ENCODE measurements around the gene CAPNS1. TPM values are rescaled to one million over a fixed set of nuclear protein-coding genes. Genes with fewer than 3 reads are reported as not detected.

The CAPNS1 gene
- total and polyA plus RNA-seq, 2 of the 13 experiments (the other 11 are each of a cell fraction or from before 2014, with no cell fraction given): 322 to 526 TPM

- TF ChIP-seq ZNF205 (CRISPR knock-in tag; IDR thresholded peaks at IDR 0.05): peak; percentile 72
- no peak for TF ChIP-seq ZBTB7B (CRISPR knock-in tag; IDR thresholded peaks at IDR 0.05)
- no peak; the same call in 1 of the 2 replicates for TF ChIP-seq ZNF670 (CRISPR knock-in tag; IDR thresholded peaks at IDR 0.05; ENCODE audit: borderline replicate concordance)
- TF ChIP-seq, protein P1, sequence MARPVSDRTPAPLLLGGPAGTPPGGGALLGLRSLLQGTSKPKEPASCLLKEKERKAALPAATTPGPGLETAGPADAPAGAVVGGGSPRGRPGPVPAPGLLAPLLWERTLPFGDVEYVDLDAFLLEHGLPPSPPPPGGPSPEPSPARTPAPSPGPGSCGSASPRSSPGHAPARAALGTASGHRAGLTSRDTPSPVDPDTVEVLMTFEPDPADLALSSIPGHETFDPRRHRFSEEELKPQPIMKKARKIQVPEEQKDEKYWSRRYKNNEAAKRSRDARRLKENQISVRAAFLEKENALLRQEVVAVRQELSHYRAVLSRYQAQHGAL (CRISPR knock-in tag; IDR thresholded peaks at IDR 0.05; ENCODE audit: not compliant biosample characterization): peak; percentile 77
- peak; percentile 93 for TF ChIP-seq GATAD1 (CRISPR knock-in tag; IDR thresholded peaks at IDR 0.05)
- TF ChIP-seq ZNF180 (CRISPR knock-in tag; IDR thresholded peaks at IDR 0.05; ENCODE audit: borderline replicate concordance, low read depth): no peak
- peak; percentile 59 for TF ChIP-seq TP53 (CRISPR knock-in tag; conservative IDR thresholded peaks at IDR 0.05)
- TF ChIP-seq ZBTB25 (CRISPR knock-in tag; IDR thresholded peaks at IDR 0.05): peak; percentile 87
- TF ChIP-seq ZNF275 (CRISPR knock-in tag; IDR thresholded peaks at IDR 0.05; ENCODE audit: borderline replicate concordance): peak; percentile 68; the same call in 1 of the 2 replicates
- TF ChIP-seq ZNF24 (IDR thresholded peaks at IDR 0.05): no peak
- TF ChIP-seq, protein P2, sequence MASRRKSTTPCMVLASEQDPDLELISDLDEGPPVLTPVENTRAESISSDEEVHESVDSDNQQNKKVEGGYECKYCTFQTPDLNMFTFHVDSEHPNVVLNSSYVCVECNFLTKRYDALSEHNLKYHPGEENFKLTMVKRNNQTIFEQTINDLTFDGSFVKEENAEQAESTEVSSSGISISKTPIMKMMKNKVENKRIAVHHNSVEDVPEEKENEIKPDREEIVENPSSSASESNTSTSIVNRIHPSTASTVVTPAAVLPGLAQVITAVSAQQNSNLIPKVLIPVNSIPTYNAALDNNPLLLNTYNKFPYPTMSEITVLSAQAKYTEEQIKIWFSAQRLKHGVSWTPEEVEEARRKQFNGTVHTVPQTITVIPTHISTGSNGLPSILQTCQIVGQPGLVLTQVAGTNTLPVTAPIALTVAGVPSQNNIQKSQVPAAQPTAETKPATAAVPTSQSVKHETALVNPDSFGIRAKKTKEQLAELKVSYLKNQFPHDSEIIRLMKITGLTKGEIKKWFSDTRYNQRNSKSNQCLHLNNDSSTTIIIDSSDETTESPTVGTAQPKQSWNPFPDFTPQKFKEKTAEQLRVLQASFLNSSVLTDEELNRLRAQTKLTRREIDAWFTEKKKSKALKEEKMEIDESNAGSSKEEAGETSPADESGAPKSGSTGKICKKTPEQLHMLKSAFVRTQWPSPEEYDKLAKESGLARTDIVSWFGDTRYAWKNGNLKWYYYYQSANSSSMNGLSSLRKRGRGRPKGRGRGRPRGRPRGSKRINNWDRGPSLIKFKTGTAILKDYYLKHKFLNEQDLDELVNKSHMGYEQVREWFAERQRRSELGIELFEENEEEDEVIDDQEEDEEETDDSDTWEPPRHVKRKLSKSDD (CRISPR knock-in tag; IDR thresholded peaks at IDR 0.05; ENCODE audit: low read depth): peak; percentile 54
- TF ChIP-seq ZNF777 (CRISPR knock-in tag; IDR thresholded peaks at IDR 0.05): peak; percentile 92
- TF ChIP-seq NFIB (CRISPR knock-in tag; IDR thresholded peaks at IDR 0.05; ENCODE audit: borderline replicate concordance): no peak
- TF ChIP-seq, protein P3, sequence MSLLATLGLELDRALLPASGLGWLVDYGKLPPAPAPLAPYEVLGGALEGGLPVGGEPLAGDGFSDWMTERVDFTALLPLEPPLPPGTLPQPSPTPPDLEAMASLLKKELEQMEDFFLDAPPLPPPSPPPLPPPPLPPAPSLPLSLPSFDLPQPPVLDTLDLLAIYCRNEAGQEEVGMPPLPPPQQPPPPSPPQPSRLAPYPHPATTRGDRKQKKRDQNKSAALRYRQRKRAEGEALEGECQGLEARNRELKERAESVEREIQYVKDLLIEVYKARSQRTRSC (CRISPR knock-in tag; IDR thresholded peaks at IDR 0.05; ENCODE audit: low read depth): 0 out of 2 replicates have a peak, but pooled peaks have one; percentile 69
- peak; percentile 99 for TF ChIP-seq YEATS4 (CRISPR knock-in tag; IDR thresholded peaks at IDR 0.05; ENCODE audit: borderline replicate concordance)
- peak; percentile 63 for TF ChIP-seq ZNF619 (CRISPR knock-in tag; IDR thresholded peaks at IDR 0.05)
- peak; percentile 95; the same call in 1 of the 2 replicates for TF ChIP-seq NFKB2 (CRISPR knock-in tag; IDR thresholded peaks at IDR 0.05; ENCODE audit: borderline replicate concordance)
- TF ChIP-seq MXI1 (IDR thresholded peaks at IDR 0.05; ENCODE audit: borderline replicate concordance, low read depth, low read length): peak; percentile 92
- TF ChIP-seq, protein P4, sequence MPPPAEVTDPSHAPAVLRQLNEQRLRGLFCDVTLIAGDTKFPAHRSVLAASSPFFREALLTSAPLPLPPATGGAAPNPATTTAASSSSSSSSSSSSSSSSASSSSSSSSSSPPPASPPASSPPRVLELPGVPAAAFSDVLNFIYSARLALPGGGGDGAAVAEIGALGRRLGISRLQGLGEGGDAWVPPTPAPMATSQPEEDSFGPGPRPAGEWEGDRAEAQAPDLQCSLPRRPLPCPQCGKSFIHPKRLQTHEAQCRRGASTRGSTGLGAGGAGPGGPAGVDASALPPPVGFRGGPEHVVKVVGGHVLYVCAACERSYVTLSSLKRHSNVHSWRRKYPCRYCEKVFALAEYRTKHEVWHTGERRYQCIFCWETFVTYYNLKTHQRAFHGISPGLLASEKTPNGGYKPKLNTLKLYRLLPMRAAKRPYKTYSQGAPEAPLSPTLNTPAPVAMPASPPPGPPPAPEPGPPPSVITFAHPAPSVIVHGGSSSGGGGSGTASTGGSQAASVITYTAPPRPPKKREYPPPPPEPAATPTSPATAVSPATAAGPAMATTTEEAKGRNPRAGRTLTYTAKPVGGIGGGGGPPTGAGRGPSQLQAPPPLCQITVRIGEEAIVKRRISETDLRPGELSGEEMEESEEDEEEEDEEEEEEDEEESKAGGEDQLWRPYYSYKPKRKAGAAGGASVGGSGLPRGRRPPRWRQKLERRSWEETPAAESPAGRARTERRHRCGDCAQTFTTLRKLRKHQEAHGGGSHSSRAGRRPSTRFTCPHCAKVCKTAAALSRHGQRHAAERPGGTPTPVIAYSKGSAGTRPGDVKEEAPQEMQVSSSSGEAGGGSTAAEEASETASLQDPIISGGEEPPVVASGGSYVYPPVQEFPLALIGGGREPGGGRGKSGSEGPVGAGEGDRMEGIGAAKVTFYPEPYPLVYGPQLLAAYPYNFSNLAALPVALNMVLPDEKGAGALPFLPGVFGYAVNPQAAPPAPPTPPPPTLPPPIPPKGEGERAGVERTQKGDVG (CRISPR knock-in tag; IDR thresholded peaks at IDR 0.05; ENCODE audit: borderline replicate concordance): no peak
These were observed 25.0 kb upstream of the CAPNS1 start, which contains the start of gene POLR2I (continued) for GRCh38 chr19:36114721-36115452.

Measured in HepG2 (cell line).